TTC549 (cell line): ENCODE results near the gene SEC22B.
"Not testable (repeated sequence)": the region's sequence is repeated elsewhere in the genome, so short reads cannot be mapped to it uniquely, and the experiment has no call there.

ENCODE experiments used
- FAIRE-seq: peaks from 2 replicates; lab custom pipeline; 2012; peaks lifted over from hg19 to GRCh38; lab: Jason Lieb, UNC

Gene SEC22B

DNA sequence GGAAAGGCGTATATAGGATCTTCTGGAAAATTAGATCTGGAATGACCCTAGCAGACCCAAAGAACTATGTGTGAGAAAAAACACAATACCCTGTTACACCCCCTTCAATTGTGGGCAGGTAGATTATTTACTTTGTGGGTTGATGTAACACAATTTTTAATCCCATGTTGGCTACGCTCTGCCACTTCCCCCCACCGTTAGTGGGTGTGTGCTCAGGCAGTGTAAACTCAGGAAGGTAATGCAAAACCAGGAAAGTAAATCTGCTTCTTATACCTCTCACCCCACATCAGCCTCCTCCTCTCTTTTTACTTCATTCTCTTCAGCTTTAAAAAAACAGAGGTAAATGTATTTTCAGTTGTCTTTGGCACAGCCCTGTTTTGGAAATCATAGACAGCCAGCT, 63.2 kb downstream of the SEC22B start:
- FAIRE-seq = not testable (repeated sequence)

DNA sequence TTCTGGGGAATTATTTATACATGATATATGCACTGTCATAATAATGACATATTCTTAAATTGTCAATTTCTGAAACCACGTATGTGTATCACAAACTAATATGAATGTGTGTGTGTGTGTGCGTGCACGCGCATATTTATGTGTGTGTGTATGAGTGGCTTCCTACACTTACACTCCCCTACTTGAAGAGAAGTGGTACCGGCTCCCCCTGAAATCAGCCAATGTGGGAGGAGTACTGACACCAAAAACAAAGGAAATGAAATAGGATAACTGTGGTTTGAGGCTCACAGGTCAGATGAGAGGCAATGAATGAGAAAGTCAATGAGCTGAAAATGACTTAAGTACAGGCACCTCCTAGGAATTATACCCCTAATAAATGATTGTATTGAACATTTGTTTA, 64.1 kb downstream of the SEC22B start:
- FAIRE-seq = not testable (repeated sequence)

DNA sequence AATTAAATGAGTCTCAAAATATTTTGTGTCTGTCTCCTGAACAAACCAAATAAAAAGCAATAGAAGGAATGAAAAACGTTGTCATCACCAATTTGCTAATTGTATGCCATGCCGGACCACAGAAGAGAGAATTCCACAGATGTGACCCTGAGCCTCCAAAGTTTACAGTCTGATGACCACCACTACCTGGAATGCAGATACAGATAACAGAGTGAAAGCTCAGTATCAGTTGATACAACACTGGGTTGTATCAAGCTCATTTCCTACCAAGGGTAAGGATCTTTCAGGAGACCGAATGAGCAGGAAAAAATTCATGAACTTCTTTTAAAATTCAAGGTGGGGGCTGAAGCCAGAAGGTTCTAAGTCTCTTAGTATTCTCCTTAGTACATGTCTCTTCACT, 64.5 kb downstream of the SEC22B start:
- FAIRE-seq = not testable (repeated sequence)

DNA sequence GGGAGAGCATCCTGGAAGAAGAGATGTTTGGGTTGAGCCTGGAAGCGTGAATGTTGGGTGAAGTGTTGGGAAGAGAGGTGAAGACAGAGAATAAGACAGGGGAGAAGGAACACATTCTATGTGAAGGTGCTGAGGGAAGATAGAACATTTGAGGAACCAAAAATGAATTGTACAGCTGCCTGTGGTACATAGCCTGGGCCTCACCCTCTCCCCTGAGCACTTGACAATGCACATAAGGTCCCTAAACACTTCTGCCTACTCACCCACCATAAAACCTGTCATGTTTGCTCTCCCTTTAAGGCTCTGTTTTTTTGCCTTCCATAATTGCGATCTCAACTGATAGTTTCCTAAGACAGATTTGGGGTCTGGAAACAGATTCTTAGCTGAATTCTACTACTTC, 65.3 kb downstream of the SEC22B start:
- FAIRE-seq = not testable (repeated sequence)

- not testable (repeated sequence) for FAIRE-seq
These were observed 66.7 kb downstream of the SEC22B start for GRCh38 chr1:120109656-120110055.

GRCh38 chr1:120109180-120109579, 67.1 kb downstream of the SEC22B start:
- not testable (repeated sequence) for FAIRE-seq

- FAIRE-seq = not testable (repeated sequence)
These were observed 71.0 kb downstream of the SEC22B start for GRCh38 chr1:120105288-120105687.

DNA sequence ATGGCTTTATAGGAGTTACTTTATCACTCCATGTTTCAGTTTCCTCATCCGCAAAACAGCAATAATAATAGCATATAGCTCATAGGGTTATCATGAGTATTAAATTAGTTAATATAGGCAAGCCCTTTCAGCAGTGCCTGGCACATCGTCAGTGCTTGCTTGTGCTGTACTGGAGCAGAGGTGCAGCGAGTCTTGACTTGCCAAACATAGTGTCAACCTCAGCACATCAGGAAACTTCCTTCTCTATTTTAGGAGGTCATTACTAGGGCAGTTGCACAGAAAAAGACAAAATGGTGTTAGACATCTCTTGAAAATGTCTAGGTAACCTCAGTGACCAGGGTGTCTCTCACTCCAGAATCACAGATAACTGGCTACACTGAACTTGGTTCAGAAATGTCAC, 72.6 kb downstream of the SEC22B start:
- FAIRE-seq = not testable (repeated sequence)

- FAIRE-seq = not testable (repeated sequence)
These were observed 74.7 kb downstream of the SEC22B start for GRCh38 chr1:120101593-120101992.
